Suprapubic skin (tissue), 4 donors: ENCODE results near the gene PCGF1.

Source experiments
- EP300 ChIP-seq: sonication (generic); formaldehyde crosslinking; IDR thresholded peaks from one replicate; pipeline ENCODE4 v1.6.1; 2017; ENCODE audit warnings: antibody characterized with exemption
- POLR2AphosphoS5 ChIP-seq, 3 donors: sonication (generic); formaldehyde crosslinking; IDR thresholded peaks; one replicate each; pipeline ENCODE4 v1.6.1; 2017; ENCODE audit warnings: antibody characterized with exemption in 3 of 3
- TF ChIP-seq, protein P1 (sequence below), 2 donors: fragments of 200-600 bp in 1 of 2; fragments of 450-650 bp in 1 of 2; sonication (generic) in 1 of 2; IDR thresholded peaks; one replicate each; pipeline ENCODE4 v1.5.1; 2016 to 2019; ENCODE audit warnings: antibody characterized with exemption in 2 of 2, mild to moderate bottlenecking in 1 of 2, moderate library complexity in 1 of 2

DNA sequence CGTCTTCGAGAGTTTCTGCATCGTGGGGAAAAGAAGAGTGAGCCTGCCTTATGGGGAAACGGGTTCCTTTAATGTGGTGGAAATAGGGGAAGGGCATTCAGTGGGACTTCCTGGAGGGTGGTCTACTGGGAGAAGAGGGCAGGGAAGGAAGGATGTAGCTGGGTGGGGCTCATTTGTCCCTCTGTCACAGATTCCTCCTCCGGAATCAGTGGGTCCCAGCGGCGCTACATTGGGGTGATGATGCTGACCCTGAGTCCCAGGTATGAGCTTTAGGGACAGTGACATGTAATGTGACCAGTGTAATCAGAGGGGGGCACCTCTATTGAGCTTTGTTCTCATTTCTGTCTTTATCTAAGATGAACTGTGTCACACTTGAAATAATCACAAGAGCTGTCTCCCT lies 24.2 kb upstream of the PCGF1 start:
- TF ChIP-seq, protein P1, sequence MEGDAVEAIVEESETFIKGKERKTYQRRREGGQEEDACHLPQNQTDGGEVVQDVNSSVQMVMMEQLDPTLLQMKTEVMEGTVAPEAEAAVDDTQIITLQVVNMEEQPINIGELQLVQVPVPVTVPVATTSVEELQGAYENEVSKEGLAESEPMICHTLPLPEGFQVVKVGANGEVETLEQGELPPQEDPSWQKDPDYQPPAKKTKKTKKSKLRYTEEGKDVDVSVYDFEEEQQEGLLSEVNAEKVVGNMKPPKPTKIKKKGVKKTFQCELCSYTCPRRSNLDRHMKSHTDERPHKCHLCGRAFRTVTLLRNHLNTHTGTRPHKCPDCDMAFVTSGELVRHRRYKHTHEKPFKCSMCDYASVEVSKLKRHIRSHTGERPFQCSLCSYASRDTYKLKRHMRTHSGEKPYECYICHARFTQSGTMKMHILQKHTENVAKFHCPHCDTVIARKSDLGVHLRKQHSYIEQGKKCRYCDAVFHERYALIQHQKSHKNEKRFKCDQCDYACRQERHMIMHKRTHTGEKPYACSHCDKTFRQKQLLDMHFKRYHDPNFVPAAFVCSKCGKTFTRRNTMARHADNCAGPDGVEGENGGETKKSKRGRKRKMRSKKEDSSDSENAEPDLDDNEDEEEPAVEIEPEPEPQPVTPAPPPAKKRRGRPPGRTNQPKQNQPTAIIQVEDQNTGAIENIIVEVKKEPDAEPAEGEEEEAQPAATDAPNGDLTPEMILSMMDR (IDR thresholded peaks at IDR 0.05), result no peak
- TF ChIP-seq POLR2AphosphoS5 (IDR thresholded peaks at IDR 0.05), result no peak
- no peak for TF ChIP-seq EP300
